Prostate gland (tissue), 2 donors: ENCODE data around the gene ATG16L2.
"Not testable (repeated sequence)": the region's sequence is repeated elsewhere in the genome, so short reads cannot be mapped to it uniquely, and the experiment has no call there.

Source experiments
- CTCF ChIP-seq, 4 experiments: fragments of 200-600 bp in 2 of 4; fragments of 450-650 bp in 2 of 4; sonication (generic) in 2 of 4; IDR thresholded peaks; 1 replicate in 3 of 4; 2 replicates in 1 of 4; pipeline ENCODE4 v1.5.1; 2016 to 2019; ENCODE audit warnings: antibody characterized with exemption in 4 of 4, mild to moderate bottlenecking in 2 of 4, moderate library complexity in 2 of 4
- POLR2AphosphoS5 ChIP-seq: sonication (generic); formaldehyde crosslinking; IDR thresholded peaks from one replicate; pipeline ENCODE4 v1.6.1; 2017; ENCODE audit warnings: antibody characterized with exemption

- TF ChIP-seq CTCF (IDR thresholded peaks at IDR 0.05); POLR2AphosphoS5: not testable (repeated sequence)
Observed at GRCh38 chr11:72806378-72806777, 7.8 kb upstream of the ATG16L2 start.
